SH-SY5Y (cell line): ENCODE data around the gene PRKACA.

Source experiments
- GATA2 ChIP-seq: IDR thresholded peaks from 2 replicates; pipeline ENCODE4 v1.6.1; 2011; ENCODE audit warnings: mild to moderate bottlenecking, low read depth, low read length
- GATA3 ChIP-seq: IDR thresholded peaks from 2 replicates; pipeline ENCODE4 v1.6.1; 2011; ENCODE audit warnings: low read depth, mild to moderate bottlenecking, low read length, moderate library complexity

GRCh38 chr19:14088634-14089411 lies 28.7 kb downstream of the PRKACA start:
- TF ChIP-seq GATA3 (no peak), GATA2 (no peak)
